NCI-H1105 (cell line): ENCODE data around the gene RALB.

Experiments used
- DNase-seq: peaks from one replicate; lab custom pipeline; 2025; lab: John Stamatoyannopoulos, UW

RALB gene

GRCh38 chr2:120262761-120263428 lies 10.2 kb downstream of the RALB start:
- DNase-seq = no peak

GRCh38 chr2:120265006-120265405 lies 12.4 kb downstream of the RALB start:
- no peak for DNase-seq

- DNase-seq = no peak
Observed at GRCh38 chr2:120267348-120267747, 14.7 kb downstream of the RALB start.

- no peak for DNase-seq
Observed at GRCh38 chr2:120269076-120269744, 16.6 kb downstream of the RALB start.

- no peak for DNase-seq
Observed at GRCh38 chr2:120269816-120270215, 17.2 kb downstream of the RALB start.

GRCh38 chr2:120271711-120272379 lies 19.2 kb downstream of the RALB start:
- DNase-seq = no peak

- DNase-seq = no peak
Observed at GRCh38 chr2:120272763-120273481, 20.3 kb downstream of the RALB start.

- DNase-seq = no peak
Observed at GRCh38 chr2:120275617-120276400, 23.2 kb downstream of the RALB start.

- no peak for DNase-seq
Observed at GRCh38 chr2:120277505-120278205, 25.0 kb downstream of the RALB start.

- DNase-seq = no peak
Observed at GRCh38 chr2:120278901-120279300, 26.2 kb downstream of the RALB start.

- no peak for DNase-seq
Observed at GRCh38 chr2:120279708-120280107, 27.1 kb downstream of the RALB start.

GRCh38 chr2:120283649-120284048 lies 31.0 kb downstream of the RALB start:
- no peak for DNase-seq

- no peak for DNase-seq
Observed at GRCh38 chr2:120285056-120285455, 32.4 kb downstream of the RALB start.

GRCh38 chr2:120287183-120288015 lies 34.7 kb downstream of the RALB start:
- no peak for DNase-seq

GRCh38 chr2:120288016-120288373 lies 35.3 kb downstream of the RALB start:
- no peak for DNase-seq

GRCh38 chr2:120289221-120289906 lies 36.7 kb downstream of the RALB start:
- no peak for DNase-seq

- DNase-seq = no peak
Observed at GRCh38 chr2:120290737-120291136, 38.1 kb downstream of the RALB start.

GRCh38 chr2:120291401-120292311 lies 39.0 kb downstream of the RALB start:
- no peak for DNase-seq
